ENCODE results near the gene PAPPA2.

- TF ChIP-seq AEBP2 (tag by site-specific recombination; IDR thresholded peaks at IDR 0.05; ENCODE audit: borderline replicate concordance) (no peak), KLF1 (tag by site-specific recombination; IDR thresholded peaks at IDR 0.05) (no peak), ZBTB6 (tag by site-specific recombination; IDR thresholded peaks at IDR 0.05) (no peak), HOXD13 (CRISPR knock-in tag; IDR thresholded peaks at IDR 0.05; ENCODE audit: borderline replicate concordance) (no peak), ZNF670 (tag by site-specific recombination; IDR thresholded peaks at IDR 0.05; ENCODE audit: low read depth) (no peak), ZNF350 (tag by site-specific recombination; IDR thresholded peaks at IDR 0.05) (no peak), TCF7L2 (IDR thresholded peaks at IDR 0.05; ENCODE audit: borderline replicate concordance, low read depth, low read length) (no peak), ZBTB21 (tag by site-specific recombination; IDR thresholded peaks at IDR 0.05) (no peak), ZBTB1 (tag by site-specific recombination; IDR thresholded peaks at IDR 0.05) (no peak), ZNF514 (tag by site-specific recombination; IDR thresholded peaks at IDR 0.05) (no peak), ZNF18 (tag by site-specific recombination; IDR thresholded peaks at IDR 0.05) (no peak), ZNF510 (tag by site-specific recombination; IDR thresholded peaks at IDR 0.05; ENCODE audit: insufficient replicate concordance) (no peak), ZSCAN18 (tag by site-specific recombination; IDR thresholded peaks at IDR 0.05) (no peak), ZNF707 (tag by site-specific recombination; IDR thresholded peaks at IDR 0.05) (no peak)
These were observed 311.2 kb downstream of the PAPPA2 start for GRCh38 chr1:176774224-176774623.
